Measurements from ENCODE around the gene PDE6A.
A peak's percentile ranks its signal among the peaks of the same experiment; 100 is the strongest.

The PDE6A gene

GRCh38 chr5:149833116-149833827 lies 111.3 kb downstream of the PDE6A start:
- TF ChIP-seq, protein P1, sequence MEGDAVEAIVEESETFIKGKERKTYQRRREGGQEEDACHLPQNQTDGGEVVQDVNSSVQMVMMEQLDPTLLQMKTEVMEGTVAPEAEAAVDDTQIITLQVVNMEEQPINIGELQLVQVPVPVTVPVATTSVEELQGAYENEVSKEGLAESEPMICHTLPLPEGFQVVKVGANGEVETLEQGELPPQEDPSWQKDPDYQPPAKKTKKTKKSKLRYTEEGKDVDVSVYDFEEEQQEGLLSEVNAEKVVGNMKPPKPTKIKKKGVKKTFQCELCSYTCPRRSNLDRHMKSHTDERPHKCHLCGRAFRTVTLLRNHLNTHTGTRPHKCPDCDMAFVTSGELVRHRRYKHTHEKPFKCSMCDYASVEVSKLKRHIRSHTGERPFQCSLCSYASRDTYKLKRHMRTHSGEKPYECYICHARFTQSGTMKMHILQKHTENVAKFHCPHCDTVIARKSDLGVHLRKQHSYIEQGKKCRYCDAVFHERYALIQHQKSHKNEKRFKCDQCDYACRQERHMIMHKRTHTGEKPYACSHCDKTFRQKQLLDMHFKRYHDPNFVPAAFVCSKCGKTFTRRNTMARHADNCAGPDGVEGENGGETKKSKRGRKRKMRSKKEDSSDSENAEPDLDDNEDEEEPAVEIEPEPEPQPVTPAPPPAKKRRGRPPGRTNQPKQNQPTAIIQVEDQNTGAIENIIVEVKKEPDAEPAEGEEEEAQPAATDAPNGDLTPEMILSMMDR (IDR thresholded peaks at IDR 0.05; ENCODE audit: low read depth, low read length), result no peak
- H3K4me3 ChIP-seq (ENCODE audit: low read depth, low read length), result no peak overlapping the region

DNA sequence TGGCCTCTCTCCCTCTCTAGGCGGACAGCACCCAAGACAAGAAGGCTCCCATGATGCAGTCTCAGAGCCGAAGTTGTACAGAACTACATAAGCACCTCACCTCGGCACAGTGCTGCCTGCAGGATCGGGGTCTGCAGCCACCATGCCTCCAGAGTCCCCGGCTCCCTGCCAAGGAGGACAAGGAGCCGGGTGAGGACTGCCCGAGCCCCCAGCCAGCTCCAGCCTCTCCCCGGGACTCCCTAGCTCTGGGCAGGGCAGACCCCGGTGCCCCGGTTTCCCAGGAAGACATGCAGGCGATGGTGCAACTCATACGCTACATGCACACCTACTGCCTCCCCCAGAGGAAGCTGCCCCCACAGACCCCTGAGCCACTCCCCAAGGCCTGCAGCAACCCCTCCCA lies 112.0 kb downstream of the PDE6A start:
- TF ChIP-seq, protein P1 (IDR thresholded peaks at IDR 0.05; ENCODE audit: low read depth, low read length), result no peak
- no peak overlapping the region for H3K4me3 ChIP-seq (ENCODE audit: low read depth, low read length)

DNA sequence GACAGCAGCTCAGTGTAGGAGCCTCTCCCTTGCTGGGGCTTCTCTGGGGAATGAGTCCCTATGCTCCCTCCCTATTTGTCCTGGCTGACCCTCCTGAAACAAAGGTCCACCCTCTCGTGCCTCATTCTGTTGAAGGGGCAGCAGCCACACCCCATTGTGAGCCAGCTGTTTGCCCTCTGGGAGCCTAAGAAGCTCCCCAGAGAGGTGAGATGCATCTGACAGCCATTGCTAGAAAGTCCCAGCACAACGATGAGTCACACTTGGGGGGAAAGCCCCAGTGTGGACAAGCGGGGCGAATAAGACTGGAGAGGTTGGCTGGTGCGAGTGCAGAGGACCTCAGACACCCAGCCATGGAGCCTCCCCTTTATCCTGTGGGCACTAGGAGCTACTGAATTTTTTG lies 113.1 kb downstream of the PDE6A start:
- H3K4me3 ChIP-seq (ENCODE audit: low read depth, low read length), result no peak overlapping the region
- TF ChIP-seq, protein P1 (IDR thresholded peaks at IDR 0.05; ENCODE audit: low read depth, low read length), result no peak

DNA sequence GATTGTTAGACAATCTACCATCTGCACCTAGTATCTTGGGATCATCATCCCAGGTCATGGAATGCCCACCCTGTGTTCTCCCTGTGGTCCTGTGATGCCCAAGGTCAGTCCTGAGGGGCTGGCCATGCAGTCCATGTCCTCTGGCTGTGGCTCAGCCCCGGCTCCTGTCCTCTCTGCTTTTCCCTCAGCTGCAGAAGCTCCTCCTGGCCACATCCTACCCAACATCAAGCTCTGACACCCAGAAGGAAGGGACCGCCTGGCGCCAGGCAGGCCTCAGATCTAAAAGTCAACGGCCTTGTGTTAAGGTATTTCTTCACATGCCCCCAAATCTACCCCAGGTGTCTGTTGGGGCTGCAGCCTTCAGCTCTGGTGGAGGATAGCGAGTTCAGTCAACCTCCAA lies 114.0 kb downstream of the PDE6A start:
- H3K4me3 ChIP-seq (ENCODE audit: low read depth, low read length), result no peak overlapping the region
- TF ChIP-seq, protein P1 (IDR thresholded peaks at IDR 0.05; ENCODE audit: low read depth, low read length), result no peak

DNA sequence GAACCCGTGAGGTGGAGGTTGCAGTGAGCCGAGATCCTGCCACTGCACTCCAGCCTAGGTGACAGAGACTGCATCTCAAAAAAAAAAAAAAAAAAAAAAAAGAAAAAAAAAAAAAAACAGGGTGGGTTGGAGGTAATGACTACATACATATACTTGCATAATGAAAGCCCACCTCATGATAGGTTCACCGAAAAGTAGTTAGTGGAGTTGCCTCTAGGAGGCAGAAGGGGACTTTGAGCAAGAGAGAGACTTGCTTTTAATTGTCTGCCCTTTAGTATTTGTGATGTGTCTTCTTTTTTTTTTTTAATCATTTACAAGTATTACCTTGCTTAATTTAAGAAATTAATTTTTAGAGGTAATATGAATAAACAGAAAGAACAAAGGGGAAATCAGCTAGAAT lies 114.6 kb downstream of the PDE6A start:
- H3K4me3 ChIP-seq (ENCODE audit: low read depth, low read length), result no peak overlapping the region
- TF ChIP-seq, protein P1 (IDR thresholded peaks at IDR 0.05; ENCODE audit: low read depth, low read length), result no peak

DNA sequence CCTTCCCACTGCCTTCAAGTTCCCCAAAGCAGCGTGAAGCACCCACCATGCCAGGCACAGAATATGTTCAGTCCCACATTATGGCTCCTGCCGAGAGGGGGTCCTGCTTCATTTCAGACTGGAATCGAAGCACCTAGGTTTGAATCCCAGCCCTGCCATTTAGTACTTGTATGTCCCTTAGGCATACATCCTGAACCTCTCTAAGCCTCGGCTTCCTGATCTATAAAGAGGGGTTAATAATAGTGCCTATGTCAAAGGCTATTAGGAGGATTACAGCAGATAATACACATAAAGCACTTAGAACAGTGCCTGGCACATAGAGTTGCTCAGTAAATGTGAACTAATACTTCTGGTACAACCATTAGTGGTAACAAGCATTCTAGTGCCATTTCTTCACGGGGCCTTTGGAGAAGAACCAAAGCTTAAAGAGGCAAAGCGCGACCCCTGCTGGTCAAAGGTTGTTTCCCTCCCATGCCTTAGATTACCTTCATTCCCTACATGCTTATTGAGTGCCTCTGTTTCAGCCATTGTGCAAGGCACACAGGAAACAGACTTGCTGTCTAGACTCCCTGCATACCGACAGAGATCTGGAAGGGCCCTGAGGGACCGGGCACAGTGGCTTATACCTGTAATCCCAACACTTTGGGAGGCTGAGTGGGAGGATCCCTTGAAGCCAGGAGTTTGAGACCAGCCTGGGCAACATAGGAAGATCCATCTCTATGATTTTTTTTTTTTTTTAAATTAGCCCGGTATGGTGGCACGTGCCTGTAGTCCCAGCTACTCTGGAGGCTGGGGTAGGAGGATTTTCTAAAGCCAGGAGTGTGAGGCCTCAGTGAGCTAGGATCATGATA lies 116.2 kb downstream of the PDE6A start:
- TF ChIP-seq, protein P1 (IDR thresholded peaks at IDR 0.05; ENCODE audit: low read depth, low read length), result peak; percentile 76
- H3K4me3 ChIP-seq (ENCODE audit: low read depth, low read length), result no peak overlapping the region

DNA sequence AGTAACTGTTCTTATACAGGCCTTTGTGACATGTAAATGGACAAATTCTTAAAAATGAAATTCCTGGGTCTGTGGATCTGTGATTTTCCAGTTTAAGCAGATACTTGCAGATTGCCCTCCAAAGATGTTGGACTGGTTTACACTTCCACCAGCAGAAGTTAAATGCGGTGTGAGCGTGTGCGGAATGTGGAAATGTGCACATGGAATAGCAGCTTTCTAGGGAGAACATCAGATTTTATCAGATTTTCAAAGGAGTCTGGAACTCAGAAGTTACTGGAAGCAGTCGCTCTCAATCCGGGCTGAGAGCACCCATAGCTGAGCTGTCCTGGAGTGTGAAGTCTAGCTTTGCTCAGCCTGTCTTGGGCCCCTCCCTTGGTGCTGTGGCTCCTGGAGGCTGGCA lies 117.0 kb downstream of the PDE6A start:
- no peak overlapping the region for H3K4me3 ChIP-seq (ENCODE audit: low read depth, low read length)
- TF ChIP-seq, protein P1 (IDR thresholded peaks at IDR 0.05; ENCODE audit: low read depth, low read length), result no peak
